Parietal lobe (tissue), 1 donor: ENCODE measurements around the gene SHE. TPM values are rescaled to one million over a fixed set of nuclear protein-coding genes. Genes with fewer than 3 reads are reported as not detected.

Source experiments
- total RNA-seq: library from RNA; depleted of rRNA; stranded (reverse); fragments of >200 nt; gene quantifications from one replicate; pipeline ENCODE4 v1.2.3, GENCODE V29; 2014

SHE gene
- total RNA-seq = 1.3 TPM

GRCh38 chr1:154502066-154502743, at the start of gene SHE, which contains the start of gene TDRD10:
Gene SHE (minus strand): TSS chr1:154502412. CDS start chr1:154502026, 386 bp downstream.
Gene TDRD10 (plus strand): TSS chr1:154502219. CDS start chr1:154506904, 4,685 bp downstream.

Other genes with a start within 250 kb of the SHE start
- 47.6 TPM for gene HAX1, start 229.8 kb downstream of the SHE start, total RNA-seq
- gene AQP10, start 181.3 kb downstream of the SHE start, total RNA-seq = not detected
- 45.7 TPM for gene ATP8B2, start 176.9 kb downstream of the SHE start, total RNA-seq
- 2.2 TPM for gene IL6R, start 97.1 kb downstream of the SHE start, total RNA-seq
- not detected for gene TDRD10, start 193 bp downstream of the SHE start, total RNA-seq
- 22.5 TPM for gene UBE2Q1, start 56.2 kb upstream of the SHE start, total RNA-seq
- gene CHRNB2, start 65.4 kb upstream of the SHE start, total RNA-seq = 31.0 TPM
- gene ADAR, start 105.8 kb upstream of the SHE start, total RNA-seq = 100 TPM